OCI-LY1 (cell line): ENCODE measurements around the gene SCOC.

Source experiments
- H2AFZ ChIP-seq: fragments of 200-600 bp; sonication (generic), shearing (Covaris generic); 2 replicates; pipeline ENCODE4 v1.6.0; 2014; ENCODE audit warnings: antibody characterized with exemption, mild to moderate bottlenecking, low read length
- H3F3A ChIP-seq: fragments of 200-600 bp; sonication (generic), shearing (Covaris generic); 2 replicates; pipeline ENCODE4 v1.6.0; 2014; ENCODE audit warnings: mild to moderate bottlenecking, antibody characterized with exemption, low read length, moderate library complexity; ENCODE audit not compliant: insufficient read depth
- H3K27ac ChIP-seq: fragments of 200-600 bp; sonication (generic); 2 replicates; pipeline ENCODE4 v1.5.1; 2014; ENCODE audit warnings: low read length, mixed run types, mild to moderate bottlenecking, low read depth; ENCODE audit not compliant: poor library complexity, severe bottlenecking
- H3K27me3 ChIP-seq: fragments of 200-600 bp; sonication (generic); 2 replicates; pipeline ENCODE4 v1.6.0; 2014; ENCODE audit warnings: antibody characterized with exemption, mild to moderate bottlenecking, low read length, moderate library complexity; ENCODE audit not compliant: insufficient read depth
- H3K36me3 ChIP-seq: fragments of 200-600 bp; sonication (generic); 2 replicates; pipeline ENCODE4 v1.6.1; 2014; ENCODE audit warnings: mild to moderate bottlenecking, antibody characterized with exemption, low read length, moderate library complexity, mixed read lengths; ENCODE audit not compliant: insufficient read depth
- H3K4me1 ChIP-seq: fragments of 200-600 bp; sonication (generic); 2 replicates; pipeline ENCODE4 v1.5.1; 2014; ENCODE audit warnings: mild to moderate bottlenecking, low read length, moderate library complexity; ENCODE audit not compliant: insufficient read depth, severe bottlenecking
- H3K4me2 ChIP-seq: fragments of 200-600 bp; sonication (generic), shearing (Covaris generic); 2 replicates; pipeline ENCODE4 v1.6.1; 2014; ENCODE audit warnings: low read length
- H3K4me3 ChIP-seq: fragments of 200-600 bp; sonication (generic); 2 replicates; pipeline ENCODE4 v1.5.1; 2014; ENCODE audit warnings: low read length, low read depth, mild to moderate bottlenecking, mixed read lengths; ENCODE audit not compliant: poor library complexity, severe bottlenecking
- H3K79me2 ChIP-seq: fragments of 200-600 bp; shearing (Covaris generic); 2 replicates; pipeline ENCODE4 v1.6.1; 2016; ENCODE audit warnings: mixed run types, low read length, mixed read lengths; ENCODE audit not compliant: insufficient read depth
- H3K9ac ChIP-seq: fragments of 200-600 bp; sonication (generic), shearing (Covaris generic); 2 replicates; pipeline ENCODE4 v1.6.1; 2014; ENCODE audit warnings: mild to moderate bottlenecking, low read length, mixed read lengths
- H3K9me2 ChIP-seq: fragments of 200-600 bp; sonication (generic), shearing (Covaris generic); 2 replicates; pipeline ENCODE4 v1.6.1; 2014; ENCODE audit warnings: low read depth, mild to moderate bottlenecking, low read length, mixed read lengths
- H3K9me3 ChIP-seq: fragments of 200-600 bp; shearing (Covaris generic); 2 replicates; pipeline ENCODE4 v1.6.1; 2014; ENCODE audit warnings: low read length, mixed read lengths
- H4K20me1 ChIP-seq: fragments of 200-600 bp; sonication (generic), shearing (Covaris generic); 2 replicates; pipeline ENCODE4 v1.6.0; 2016; ENCODE audit warnings: mild to moderate bottlenecking, low read length; ENCODE audit not compliant: insufficient read depth
- CTCF ChIP-seq: fragments of 200-600 bp; sonication (generic), shearing (Covaris generic); IDR thresholded peaks from 2 replicates; pipeline ENCODE4 v1.5.1; 2017; ENCODE audit warnings: mild to moderate bottlenecking, antibody characterized with exemption, low read length, moderate library complexity, mixed read lengths
- EZH2 ChIP-seq: fragments of 200-600 bp; sonication (generic), shearing (Covaris generic); IDR thresholded peaks from 2 replicates; pipeline ENCODE4 v1.8.0; 2017; ENCODE audit warnings: borderline replicate concordance, mixed run types, mild to moderate bottlenecking, antibody characterized with exemption, low read length, moderate library complexity, mixed read lengths

The SCOC gene

GRCh38 chr4:140361099-140361498 lies 12.3 kb upstream of the SCOC start:
- no peaks in the 10 kb centered on the region for H3K4me1 ChIP-seq
- H3K9me3 ChIP-seq = no peaks in the 10 kb centered on the region
- H3F3A ChIP-seq = no peaks in the 10 kb centered on the region
- TF ChIP-seq EZH2 (no peak), CTCF (no peak)
- no peaks in the 10 kb centered on the region for H3K36me3 ChIP-seq
- H3K9ac ChIP-seq = no peak overlapping the region
- H3K4me2 ChIP-seq = no peak overlapping the region
- H2AFZ ChIP-seq = no peak overlapping the region
- no peaks in the 10 kb centered on the region for H4K20me1 ChIP-seq
- H3K79me2 ChIP-seq = no peaks in the 10 kb centered on the region
- H3K4me3 ChIP-seq = no peak overlapping the region
- no peaks in the 10 kb centered on the region for H3K9me2 ChIP-seq
- no peaks in the 10 kb centered on the region for H3K27me3 ChIP-seq
- no peak overlapping the region for H3K27ac ChIP-seq

- no peak overlapping the region for H3K9ac ChIP-seq
- no peak overlapping the region for H3K27ac ChIP-seq
- H3K4me2 ChIP-seq = no peak overlapping the region
- no peaks in the 10 kb centered on the region for H3K9me2 ChIP-seq
- no peaks in the 10 kb centered on the region for H3K27me3 ChIP-seq
- H3K4me3 ChIP-seq = no peak overlapping the region
- H3K36me3 ChIP-seq = no peaks in the 10 kb centered on the region
- H3K79me2 ChIP-seq = no peaks in the 10 kb centered on the region
- H3K9me3 ChIP-seq = no peaks in the 10 kb centered on the region
- TF ChIP-seq CTCF (no peak), EZH2 (no peak)
- no peaks in the 10 kb centered on the region for H3F3A ChIP-seq
- no peaks in the 10 kb centered on the region for H4K20me1 ChIP-seq
- H3K4me1 ChIP-seq = no peaks in the 10 kb centered on the region
- H2AFZ ChIP-seq = no peak overlapping the region
Measured at GRCh38 chr4:140363051-140363450, 10.4 kb upstream of the SCOC start.

- H3K9me3 ChIP-seq = no peaks in the 10 kb centered on the region
- H3K4me2 ChIP-seq = no peak overlapping the region
- no peaks in the 10 kb centered on the region for H3K9me2 ChIP-seq
- H3K36me3 ChIP-seq = no peaks in the 10 kb centered on the region
- no peak for TF ChIP-seq CTCF
- TF ChIP-seq EZH2 = no peak
- no peaks in the 10 kb centered on the region for H3F3A ChIP-seq
- no peaks in the 10 kb centered on the region for H4K20me1 ChIP-seq
- H3K9ac ChIP-seq = no peak overlapping the region
- no peaks in the 10 kb centered on the region for H3K79me2 ChIP-seq
- H2AFZ ChIP-seq = no peak overlapping the region
- H3K27ac ChIP-seq = no peak overlapping the region
- H3K4me3 ChIP-seq = no peak overlapping the region
- H3K4me1 ChIP-seq = no peaks in the 10 kb centered on the region
- no peaks in the 10 kb centered on the region for H3K27me3 ChIP-seq
Measured at GRCh38 chr4:140363558-140363957, 9.9 kb upstream of the SCOC start.
